Muscle layer of duodenum (tissue), 2 donors: ENCODE measurements around the gene DPEP3.

Experiments
- H3K27ac ChIP-seq: one replicate; pipeline ENCODE4 v1.7.0; 2013; ENCODE audit warnings: mild to moderate bottlenecking, low read length
- H3K27me3 ChIP-seq: one replicate; pipeline ENCODE4 v1.7.0; 2013; ENCODE audit warnings: low read depth, mild to moderate bottlenecking, control low read depth, low read length
- H3K36me3 ChIP-seq, 2 donors: one replicate each; pipeline ENCODE4 v1.7.0; 2013; ENCODE audit warnings: low read length in 2 of 2, control low read depth in 1 of 2, mild to moderate bottlenecking in 1 of 2; ENCODE audit not compliant: insufficient read depth in 2 of 2, control insufficient read depth in 1 of 2
- H3K4me1 ChIP-seq, 2 donors: one replicate each; pipeline ENCODE4 v1.7.0; 2013; ENCODE audit warnings: low read length in 2 of 2, mild to moderate bottlenecking in 2 of 2, control low read depth in 1 of 2, moderate library complexity in 1 of 2; ENCODE audit not compliant: insufficient read depth in 2 of 2, control insufficient read depth in 1 of 2
- H3K4me3 ChIP-seq, 2 donors: one replicate each; pipeline ENCODE4 v1.7.0; 2013; ENCODE audit warnings: low read length in 2 of 2, low read depth in 1 of 2, mild to moderate bottlenecking in 1 of 2
- H3K9me3 ChIP-seq, 2 donors: one replicate each; pipeline ENCODE4 v1.7.0; 2013; ENCODE audit warnings: low read length in 2 of 2, control low read depth in 1 of 2, mild to moderate bottlenecking in 1 of 2; ENCODE audit not compliant: control insufficient read depth in 1 of 2
- donor health status: healthy.

DPEP3 gene

GRCh38 chr16:67964477-67965131 is 15.7 kb downstream of the DPEP3 start:
- Histone ChIP-seq H3K4me3 (no peak overlapping the region), H3K27me3 (no peaks in the 10 kb centered on the region), H3K36me3 (peaks cover 24 to 37% of the 10 kb centered on the region in 2 donors), H3K9me3 (no peaks in the 10 kb centered on the region), H3K27ac (no peak overlapping the region), H3K4me1 (peaks cover 43 to 59% of the 10 kb centered on the region in 2 donors)

DNA sequence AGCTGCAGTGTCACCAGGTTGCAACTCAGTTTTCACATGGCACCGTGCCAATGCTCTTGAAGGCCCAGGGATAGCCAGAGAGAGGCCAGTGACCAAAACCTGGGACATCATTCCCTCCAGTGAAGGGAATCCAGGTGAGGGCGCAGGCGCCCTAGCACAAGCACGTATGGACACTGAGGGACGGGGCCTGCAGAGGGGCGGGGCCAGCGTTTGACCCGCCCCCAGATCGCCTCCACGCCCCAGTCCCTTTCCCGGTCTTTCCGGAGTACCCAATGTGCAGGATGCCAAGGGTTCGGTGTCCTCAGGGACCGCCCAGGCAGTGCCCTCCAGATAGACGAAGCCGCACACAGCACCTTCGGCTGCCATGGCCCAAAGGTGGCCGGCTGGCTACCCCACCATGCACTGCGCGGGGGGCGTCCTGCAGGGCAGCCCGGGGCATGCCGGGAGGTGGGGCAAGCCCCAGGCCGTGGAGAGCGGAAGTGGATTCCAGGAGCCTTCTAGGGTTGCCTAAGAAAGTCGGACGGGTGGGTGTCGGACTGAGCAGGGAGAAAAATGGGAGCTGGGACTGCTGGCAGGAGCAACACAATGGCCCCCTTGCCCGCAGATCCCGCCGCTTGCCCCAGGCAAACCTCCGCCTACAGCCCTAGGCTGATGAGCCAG is 16.5 kb downstream of the DPEP3 start:
- no peaks in the 10 kb centered on the region for H3K9me3 ChIP-seq
- H3K36me3 ChIP-seq = peaks cover 26 to 41% of the 10 kb centered on the region in 2 donors
- H3K4me1 ChIP-seq = peaks cover 43 to 62% of the 10 kb centered on the region in 2 donors
- no peaks in the 10 kb centered on the region for H3K27me3 ChIP-seq
- peak overlapping the region in 1 of 2 donors; percentile 37 for H3K4me3 ChIP-seq
- H3K27ac ChIP-seq = no peak overlapping the region

GRCh38 chr16:67963292-67963661 is 17.0 kb downstream of the DPEP3 start:
- H3K4me1 ChIP-seq = peaks cover 43 to 62% of the 10 kb centered on the region in 2 donors
- H3K36me3 ChIP-seq = peaks cover 28 to 46% of the 10 kb centered on the region in 2 donors
- no peak overlapping the region for H3K4me3 ChIP-seq

GRCh38 chr16:67962135-67962534 is 18.2 kb downstream of the DPEP3 start:
- Histone ChIP-seq H3K36me3 (peaks cover 28 to 57% of the 10 kb centered on the region in 2 donors), H3K9me3 (no peaks in the 10 kb centered on the region), H3K27me3 (no peaks in the 10 kb centered on the region), H3K4me3 (no peak overlapping the region), H3K27ac (no peak overlapping the region), H3K4me1 (peaks cover 42 to 59% of the 10 kb centered on the region in 2 donors)

More at GRCh38 chr16:67963292-67963661, 17.0 kb downstream of the DPEP3 start:
- Histone ChIP-seq H3K27ac (no peak overlapping the region), H3K9me3 (no peaks in the 10 kb centered on the region), H3K27me3 (no peaks in the 10 kb centered on the region)

GRCh38 chr16:67961551-67961957 is 18.7 kb downstream of the DPEP3 start:
- H3K9me3 ChIP-seq = no peaks in the 10 kb centered on the region
- H3K36me3 ChIP-seq = peaks cover 28 to 57% of the 10 kb centered on the region in 2 donors
- no peak overlapping the region for H3K4me3 ChIP-seq
- no peak overlapping the region for H3K27ac ChIP-seq
- H3K4me1 ChIP-seq = peaks cover 36 to 54% of the 10 kb centered on the region in 2 donors
- no peaks in the 10 kb centered on the region for H3K27me3 ChIP-seq

DNA sequence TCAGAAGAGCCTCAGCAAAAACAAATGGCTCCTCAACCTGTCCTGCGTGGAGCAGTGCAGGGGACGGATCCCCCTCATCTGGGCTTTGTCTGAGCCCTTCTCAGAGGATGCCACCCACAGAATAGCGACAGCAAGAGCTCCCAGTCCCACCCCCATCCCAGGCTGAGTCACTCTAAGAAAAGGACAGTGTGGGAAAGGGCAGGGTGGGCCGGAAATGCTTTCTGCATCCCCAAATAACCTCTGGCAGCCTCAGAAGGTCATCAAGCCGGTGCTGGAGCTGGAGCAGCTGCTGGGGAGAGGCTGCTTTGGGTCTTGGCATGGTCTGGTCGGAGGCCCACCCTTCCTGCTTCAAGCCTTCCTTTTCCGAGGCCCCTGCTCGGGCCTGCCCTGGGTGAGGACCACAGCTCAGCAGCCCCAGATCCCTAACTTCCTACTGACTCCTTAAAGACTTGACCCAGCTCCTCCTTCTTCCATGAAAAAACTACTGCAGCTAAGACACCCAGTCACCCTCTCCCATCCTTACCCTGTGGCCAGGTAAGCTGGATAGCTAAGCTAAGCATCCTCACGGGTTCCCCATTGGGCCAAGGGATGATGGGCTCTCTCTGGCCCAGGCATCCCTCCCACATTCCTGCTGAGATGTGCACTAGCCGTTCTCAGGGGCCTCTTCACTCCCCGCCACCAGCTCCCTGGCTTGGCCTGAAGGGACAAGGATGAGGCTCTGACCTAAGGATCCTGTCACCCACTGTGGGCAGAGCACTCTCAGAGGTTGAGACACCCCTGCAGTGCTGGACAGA is 20.6 kb downstream of the DPEP3 start:
- H3K27me3 ChIP-seq = no peaks in the 10 kb centered on the region
- no peaks in the 10 kb centered on the region for H3K9me3 ChIP-seq
- H3K27ac ChIP-seq = peak overlapping the region; percentile 79
- peaks cover 28 to 63% of the 10 kb centered on the region in 2 donors for H3K36me3 ChIP-seq
- H3K4me3 ChIP-seq = no peak overlapping the region
- peaks cover 18 to 35% of the 10 kb centered on the region in 2 donors for H3K4me1 ChIP-seq

GRCh38 chr16:67957622-67958021 is 22.7 kb downstream of the DPEP3 start:
- H3K27me3 ChIP-seq = no peaks in the 10 kb centered on the region
- no peak overlapping the region for H3K4me3 ChIP-seq
- H3K4me1 ChIP-seq = peaks cover 10 to 19% of the 10 kb centered on the region in 2 donors
- H3K9me3 ChIP-seq = no peaks in the 10 kb centered on the region
- no peak overlapping the region for H3K27ac ChIP-seq
- H3K36me3 ChIP-seq = peaks cover 31 to 70% of the 10 kb centered on the region in 2 donors

- H3K4me1 ChIP-seq = peaks cover 0 to 24% of the 10 kb centered on the region in 2 donors
- H3K27me3 ChIP-seq = no peaks in the 10 kb centered on the region
- no peak overlapping the region for H3K27ac ChIP-seq
- peaks cover 32 to 70% of the 10 kb centered on the region in 2 donors for H3K36me3 ChIP-seq
- H3K9me3 ChIP-seq = no peaks in the 10 kb centered on the region
- no peak overlapping the region for H3K4me3 ChIP-seq
Observed at GRCh38 chr16:67954421-67955196, 25.7 kb downstream of the DPEP3 start.

- Histone ChIP-seq H3K9me3 (no peaks in the 10 kb centered on the region), H3K27me3 (no peaks in the 10 kb centered on the region), H3K27ac (no peak overlapping the region), H3K4me3 (no peak overlapping the region), H3K36me3 (peaks cover 35 to 74% of the 10 kb centered on the region in 2 donors), H3K4me1 (peaks cover 0 to 21% of the 10 kb centered on the region in 2 donors)
Observed at GRCh38 chr16:67953641-67954375, 26.5 kb downstream of the DPEP3 start.

DNA sequence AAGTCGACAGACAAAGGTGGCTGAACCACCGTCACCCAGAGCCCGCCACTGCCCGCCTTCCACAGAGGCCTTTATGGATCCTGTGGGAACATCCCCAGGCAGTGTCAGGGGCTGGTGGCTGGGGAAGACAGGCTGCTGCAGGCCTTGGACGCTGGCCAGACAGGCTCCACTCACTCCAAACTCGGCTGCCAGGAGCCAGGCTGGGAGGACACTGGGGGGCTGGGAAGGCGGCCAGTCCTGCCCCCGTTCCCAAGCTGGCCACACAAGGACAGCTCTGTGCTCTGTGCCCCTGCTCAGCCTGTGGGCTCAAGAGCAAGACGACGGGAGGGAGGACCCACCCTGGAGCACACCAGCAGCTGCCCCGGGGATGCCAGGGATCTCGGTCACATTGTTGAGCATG is 28.8 kb downstream of the DPEP3 start:
- Histone ChIP-seq H3K27ac (no peak overlapping the region), H3K4me1 (peaks cover 0 to 21% of the 10 kb centered on the region in 2 donors), H3K4me3 (no peak overlapping the region), H3K27me3 (no peaks in the 10 kb centered on the region), H3K36me3 (peaks cover 51 to 81% of the 10 kb centered on the region in 2 donors), H3K9me3 (no peaks in the 10 kb centered on the region)
